ENCODE data around the gene SSR2.

The SSR2 gene

GRCh38 chr1:155974208-155975115, 46.3 kb downstream of the SSR2 start:
- peak; percentile 21 for DNase-seq (ENCODE audit: low read depth)

- no peak for DNase-seq (ENCODE audit: low read depth)
These were observed 47.0 kb downstream of the SSR2 start for GRCh38 chr1:155973723-155974122.

GRCh38 chr1:155971910-155972809, 48.6 kb downstream of the SSR2 start:
- no peak for DNase-seq (ENCODE audit: low read depth)

- peak; percentile 90 for DNase-seq (ENCODE audit: low read depth)
These were observed 50.1 kb downstream of the SSR2 start for GRCh38 chr1:155970531-155971167.

GRCh38 chr1:155969377-155969791, 51.4 kb downstream of the SSR2 start:
- DNase-seq (ENCODE audit: low read depth): no peak

- DNase-seq (ENCODE audit: low read depth): peak; percentile 54
These were observed 52.1 kb downstream of the SSR2 start for GRCh38 chr1:155968670-155969069.

GRCh38 chr1:155968051-155968400, 52.7 kb downstream of the SSR2 start:
- no peak for DNase-seq (ENCODE audit: low read depth)

- no peak for DNase-seq (ENCODE audit: low read depth)
These were observed 53.3 kb downstream of the SSR2 start for GRCh38 chr1:155967341-155968050.

- no peak for DNase-seq (ENCODE audit: low read depth)
These were observed 54.0 kb downstream of the SSR2 start for GRCh38 chr1:155966750-155967149.

GRCh38 chr1:155966135-155966534, 54.6 kb downstream of the SSR2 start:
- DNase-seq (ENCODE audit: low read depth): no peak

GRCh38 chr1:155964193-155964592, 56.6 kb downstream of the SSR2 start:
- no peak for DNase-seq (ENCODE audit: low read depth)

- DNase-seq (ENCODE audit: low read depth): peak; percentile 59
These were observed 58.0 kb downstream of the SSR2 start for GRCh38 chr1:155962599-155963211.

GRCh38 chr1:155961937-155962336, 58.8 kb downstream of the SSR2 start:
- peak; percentile 97 for DNase-seq (ENCODE audit: low read depth)

GRCh38 chr1:155960081-155960745, 60.5 kb downstream of the SSR2 start:
- no peak for DNase-seq (ENCODE audit: low read depth)

Measured in EH (cell line).